DOHH2 (cell line): ENCODE results near the gene HSFX3.

Source experiments
- EZH2phosphoT487 ChIP-seq: fragments of 200-600 bp; sonication (generic); IDR thresholded peaks from 2 replicates; pipeline ENCODE4 v1.6.1; 2017; ENCODE audit warnings: borderline replicate concordance, mild to moderate bottlenecking, antibody characterized with exemption, low read length, moderate library complexity, mixed read lengths
- TF ChIP-seq, protein P1 (sequence below): fragments of 200-600 bp; sonication (generic); IDR thresholded peaks from one replicate; pipeline ENCODE4 v1.5.1; 2014; ENCODE audit warnings: antibody characterized with exemption, mild to moderate bottlenecking, low read depth, low read length; ENCODE audit not compliant: poor library complexity, severe bottlenecking

DNA sequence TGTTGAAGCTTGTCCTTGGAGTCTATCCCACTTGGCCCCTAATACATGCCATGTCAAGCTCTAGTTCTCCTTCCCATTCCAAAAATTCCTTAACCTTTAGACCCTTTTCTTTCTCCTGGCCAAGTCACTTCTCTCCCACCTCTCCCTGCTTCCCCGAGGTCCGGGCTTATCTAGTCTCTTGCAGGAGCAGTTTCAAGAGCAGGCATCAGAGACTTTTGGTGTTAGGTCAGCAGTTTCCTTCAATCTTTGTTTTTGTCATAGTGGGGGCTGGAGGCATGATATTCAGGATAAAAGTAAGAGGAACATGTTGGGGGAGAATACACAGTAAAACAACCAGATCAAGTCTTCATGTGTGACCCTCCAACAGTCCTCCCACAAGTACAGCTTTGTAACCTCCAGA, 33.1 kb downstream of the HSFX3 start:
- TF ChIP-seq, protein P1, sequence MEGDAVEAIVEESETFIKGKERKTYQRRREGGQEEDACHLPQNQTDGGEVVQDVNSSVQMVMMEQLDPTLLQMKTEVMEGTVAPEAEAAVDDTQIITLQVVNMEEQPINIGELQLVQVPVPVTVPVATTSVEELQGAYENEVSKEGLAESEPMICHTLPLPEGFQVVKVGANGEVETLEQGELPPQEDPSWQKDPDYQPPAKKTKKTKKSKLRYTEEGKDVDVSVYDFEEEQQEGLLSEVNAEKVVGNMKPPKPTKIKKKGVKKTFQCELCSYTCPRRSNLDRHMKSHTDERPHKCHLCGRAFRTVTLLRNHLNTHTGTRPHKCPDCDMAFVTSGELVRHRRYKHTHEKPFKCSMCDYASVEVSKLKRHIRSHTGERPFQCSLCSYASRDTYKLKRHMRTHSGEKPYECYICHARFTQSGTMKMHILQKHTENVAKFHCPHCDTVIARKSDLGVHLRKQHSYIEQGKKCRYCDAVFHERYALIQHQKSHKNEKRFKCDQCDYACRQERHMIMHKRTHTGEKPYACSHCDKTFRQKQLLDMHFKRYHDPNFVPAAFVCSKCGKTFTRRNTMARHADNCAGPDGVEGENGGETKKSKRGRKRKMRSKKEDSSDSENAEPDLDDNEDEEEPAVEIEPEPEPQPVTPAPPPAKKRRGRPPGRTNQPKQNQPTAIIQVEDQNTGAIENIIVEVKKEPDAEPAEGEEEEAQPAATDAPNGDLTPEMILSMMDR = no peak
- no peak for TF ChIP-seq EZH2phosphoT487
